Stimulated activated naive CD4-positive, alpha-beta T cell (primary cell): ENCODE results near the gene CD44.
A peak's percentile ranks its signal among the peaks of the same experiment; 100 is the strongest.

Experiments used
- DNase-seq, 6 experiments: peaks; one replicate each; lab custom pipeline; 2025; lab: John Stamatoyannopoulos, UW

Gene CD44

GRCh38 chr11:35261197-35261596, 122.2 kb downstream of the CD44 start:
- DNase-seq: no peak

GRCh38 chr11:35262056-35262455, 123.1 kb downstream of the CD44 start:
- DNase-seq: no peak

GRCh38 chr11:35262735-35263134, 123.8 kb downstream of the CD44 start:
- no peak for DNase-seq

- DNase-seq: no peak
These were observed 126.9 kb downstream of the CD44 start for GRCh38 chr11:35265755-35266454.

- no peak for DNase-seq
These were observed 128.5 kb downstream of the CD44 start for GRCh38 chr11:35267504-35267903.

- no peak for DNase-seq
These were observed 131.4 kb downstream of the CD44 start for GRCh38 chr11:35270342-35270741.

- no peak for DNase-seq
These were observed 132.1 kb downstream of the CD44 start for GRCh38 chr11:35271031-35271430.

- DNase-seq: peak in 2 of 6 experiments; percentile 2 to 30
These were observed 133.5 kb downstream of the CD44 start for GRCh38 chr11:35272391-35272902.

GRCh38 chr11:35274909-35275785, 136.2 kb downstream of the CD44 start:
- DNase-seq: no peak

GRCh38 chr11:35275786-35276170, 136.8 kb downstream of the CD44 start:
- DNase-seq: no peak

GRCh38 chr11:35276396-35277145, 137.6 kb downstream of the CD44 start:
- no peak for DNase-seq

- no peak for DNase-seq
These were observed 138.9 kb downstream of the CD44 start for GRCh38 chr11:35277827-35278226.

- no peak for DNase-seq
These were observed 141.8 kb downstream of the CD44 start for GRCh38 chr11:35280727-35281126.

GRCh38 chr11:35281169-35281688, 142.3 kb downstream of the CD44 start:
- no peak for DNase-seq
